GM12891 (cell line): Measurements from ENCODE around the gene FKBP5.

Experiments
- POLR2A ChIP-seq: IDR thresholded peaks from 2 replicates; pipeline ENCODE4 v1.6.1; 2011; ENCODE audit warnings: low read depth, low read length, control low read depth
- TAF1 ChIP-seq: IDR thresholded peaks from 2 replicates; pipeline ENCODE4 v1.6.1; 2011; ENCODE audit warnings: low read depth, low read length, control low read depth

DNA sequence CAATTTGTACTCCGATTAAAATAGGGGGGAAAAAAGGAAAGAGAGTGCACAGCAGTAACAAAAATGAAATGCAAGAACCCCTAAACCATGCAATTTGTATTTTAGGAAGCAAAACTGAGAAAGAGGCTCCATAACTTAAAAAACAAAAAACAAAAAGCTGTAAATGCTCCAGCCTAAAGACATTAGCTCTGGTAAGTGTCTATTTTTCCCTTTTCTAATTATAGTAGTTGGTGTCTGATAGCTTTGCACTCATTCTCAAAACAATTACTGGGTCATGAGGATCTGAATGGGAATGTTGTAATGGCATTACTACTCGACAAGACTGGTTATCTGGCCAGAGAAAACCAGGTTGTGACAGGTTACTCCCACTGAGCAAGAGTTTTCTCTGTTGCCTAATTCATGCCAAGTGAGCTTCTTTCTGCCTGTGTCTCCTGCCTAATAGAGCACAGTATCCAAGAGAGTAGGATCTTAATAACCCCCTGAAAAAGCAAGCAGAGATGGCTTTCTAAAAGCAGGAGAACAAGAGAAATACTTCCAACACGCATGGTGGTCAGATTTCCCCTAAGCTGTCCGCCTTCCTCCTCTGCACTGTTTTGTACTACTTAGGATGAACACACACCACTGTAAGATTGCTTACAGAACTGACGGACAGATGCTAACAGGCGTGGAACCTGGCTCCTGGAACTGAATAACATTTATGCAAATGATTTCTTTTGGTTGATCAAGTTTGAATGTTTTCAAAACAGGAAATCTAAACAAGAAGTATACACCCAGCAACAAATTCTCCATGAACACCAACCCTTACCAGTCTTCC is 86.4 kb downstream of the FKBP5 start:
- TF ChIP-seq TAF1 = no peak
- TF ChIP-seq POLR2A = no peak
